ES-I3 (cell line): Measurements from ENCODE around the gene CRADD.

Experiments
- H3K36me3 ChIP-seq: 2 replicates; pipeline ENCODE4 v1.6.1; 2013; ENCODE audit warnings: mild to moderate bottlenecking, low read length, control low read depth, moderate library complexity; ENCODE audit not compliant: insufficient read depth
- H3K4me1 ChIP-seq: 2 replicates; pipeline ENCODE4 v1.6.1; 2013; ENCODE audit warnings: mild to moderate bottlenecking, control low read depth, low read length; ENCODE audit not compliant: insufficient read depth
- H3K9ac ChIP-seq: 2 replicates; pipeline ENCODE4 v1.6.1; 2013; ENCODE audit warnings: low read depth, mild to moderate bottlenecking, low read length, moderate library complexity
- H3K9me3 ChIP-seq: 2 replicates; pipeline ENCODE4 v1.6.1; 2013; ENCODE audit warnings: mild to moderate bottlenecking, low read length, moderate library complexity; ENCODE audit not compliant: control insufficient read depth, insufficient read depth

Gene CRADD

GRCh38 chr12:93829016-93829415 is 151.8 kb downstream of the CRADD start:
- H3K9me3 ChIP-seq = no peaks in the 10 kb centered on the region
- peaks cover 22% of the 10 kb centered on the region for H3K4me1 ChIP-seq
- no peaks in the 10 kb centered on the region for H3K36me3 ChIP-seq
- no peak overlapping the region for H3K9ac ChIP-seq

GRCh38 chr12:93831374-93831773 is 154.2 kb downstream of the CRADD start:
- no peak overlapping the region for H3K9ac ChIP-seq
- H3K36me3 ChIP-seq = no peaks in the 10 kb centered on the region
- 0 out of 2 replicates have a peak, but pooled peaks cover 6% of the 10 kb centered on the region for H3K4me1 ChIP-seq

GRCh38 chr12:93832131-93832530 is 155.0 kb downstream of the CRADD start:
- H3K36me3 ChIP-seq = no peaks in the 10 kb centered on the region
- no peaks in the 10 kb centered on the region for H3K9me3 ChIP-seq
- H3K9ac ChIP-seq = no peak overlapping the region
- H3K4me1 ChIP-seq = 0 out of 2 replicates have a peak, but pooled peaks cover 6% of the 10 kb centered on the region

More at GRCh38 chr12:93831374-93831773, 154.2 kb downstream of the CRADD start:
- H3K9me3 ChIP-seq = no peaks in the 10 kb centered on the region

GRCh38 chr12:93833946-93834345 is 156.8 kb downstream of the CRADD start:
- Histone ChIP-seq H3K9me3 (no peaks in the 10 kb centered on the region), H3K4me1 (0 out of 2 replicates have a peak, but pooled peaks cover 4% of the 10 kb centered on the region), H3K36me3 (no peaks in the 10 kb centered on the region), H3K9ac (no peak overlapping the region)

GRCh38 chr12:93836620-93837260 is 159.6 kb downstream of the CRADD start:
- Histone ChIP-seq H3K36me3 (no peaks in the 10 kb centered on the region; the same call in 1 of the 2 replicates), H3K4me1 (no peaks in the 10 kb centered on the region), H3K9me3 (no peaks in the 10 kb centered on the region), H3K9ac (no peak overlapping the region)

GRCh38 chr12:93838193-93838592 is 161.0 kb downstream of the CRADD start:
- no peaks in the 10 kb centered on the region for H3K4me1 ChIP-seq
- H3K36me3 ChIP-seq = no peaks in the 10 kb centered on the region; the same call in 1 of the 2 replicates
- no peak overlapping the region for H3K9ac ChIP-seq
- H3K9me3 ChIP-seq = no peaks in the 10 kb centered on the region

GRCh38 chr12:93839064-93839463 is 161.9 kb downstream of the CRADD start:
- no peaks in the 10 kb centered on the region; the same call in 1 of the 2 replicates for H3K36me3 ChIP-seq
- no peak overlapping the region for H3K9ac ChIP-seq
- H3K4me1 ChIP-seq = no peaks in the 10 kb centered on the region
- H3K9me3 ChIP-seq = no peaks in the 10 kb centered on the region

GRCh38 chr12:93841671-93842070 is 164.5 kb downstream of the CRADD start:
- Histone ChIP-seq H3K4me1 (no peaks in the 10 kb centered on the region), H3K9me3 (no peaks in the 10 kb centered on the region), H3K36me3 (no peaks in the 10 kb centered on the region; the same call in 1 of the 2 replicates), H3K9ac (no peak overlapping the region)

- H3K9me3 ChIP-seq = no peaks in the 10 kb centered on the region
- H3K36me3 ChIP-seq = no peaks in the 10 kb centered on the region; the same call in 1 of the 2 replicates
- no peaks in the 10 kb centered on the region for H3K4me1 ChIP-seq
- no peak overlapping the region for H3K9ac ChIP-seq
These were observed 167.1 kb downstream of the CRADD start for GRCh38 chr12:93844164-93844784.

GRCh38 chr12:93846936-93847516 is 169.9 kb downstream of the CRADD start:
- H3K9me3 ChIP-seq = no peaks in the 10 kb centered on the region
- no peaks in the 10 kb centered on the region for H3K36me3 ChIP-seq
- no peaks in the 10 kb centered on the region for H3K4me1 ChIP-seq
- H3K9ac ChIP-seq = no peak overlapping the region

- Histone ChIP-seq H3K4me1 (no peaks in the 10 kb centered on the region), H3K36me3 (no peaks in the 10 kb centered on the region), H3K9ac (no peak overlapping the region), H3K9me3 (no peaks in the 10 kb centered on the region)
These were observed 170.6 kb downstream of the CRADD start for GRCh38 chr12:93847517-93848474.

- H3K4me1 ChIP-seq = no peaks in the 10 kb centered on the region
- H3K36me3 ChIP-seq = no peaks in the 10 kb centered on the region
- H3K9me3 ChIP-seq = no peaks in the 10 kb centered on the region
- H3K9ac ChIP-seq = no peak overlapping the region
These were observed 171.4 kb downstream of the CRADD start for GRCh38 chr12:93848523-93849101.

- H3K9ac ChIP-seq = no peak overlapping the region
- H3K4me1 ChIP-seq = no peaks in the 10 kb centered on the region
- H3K36me3 ChIP-seq = no peaks in the 10 kb centered on the region
- H3K9me3 ChIP-seq = no peaks in the 10 kb centered on the region
These were observed 172.8 kb downstream of the CRADD start for GRCh38 chr12:93849946-93850345.
